DMS114 treated with DMSO at 0.1 percent for 48 hours (cell line): ENCODE results near the gene CAPN5.

Source experiments
- DNase-seq: peaks from one replicate; lab custom pipeline; 2025; ENCODE audit not compliant: unreplicated experiment; lab: John Stamatoyannopoulos, UW

CAPN5 gene

GRCh38 chr11:77146261-77147035 is 79.7 kb downstream of the CAPN5 start:
- DNase-seq: no peak

- DNase-seq: no peak
Observed at GRCh38 chr11:77147036-77147315, 80.2 kb downstream of the CAPN5 start.

DNA sequence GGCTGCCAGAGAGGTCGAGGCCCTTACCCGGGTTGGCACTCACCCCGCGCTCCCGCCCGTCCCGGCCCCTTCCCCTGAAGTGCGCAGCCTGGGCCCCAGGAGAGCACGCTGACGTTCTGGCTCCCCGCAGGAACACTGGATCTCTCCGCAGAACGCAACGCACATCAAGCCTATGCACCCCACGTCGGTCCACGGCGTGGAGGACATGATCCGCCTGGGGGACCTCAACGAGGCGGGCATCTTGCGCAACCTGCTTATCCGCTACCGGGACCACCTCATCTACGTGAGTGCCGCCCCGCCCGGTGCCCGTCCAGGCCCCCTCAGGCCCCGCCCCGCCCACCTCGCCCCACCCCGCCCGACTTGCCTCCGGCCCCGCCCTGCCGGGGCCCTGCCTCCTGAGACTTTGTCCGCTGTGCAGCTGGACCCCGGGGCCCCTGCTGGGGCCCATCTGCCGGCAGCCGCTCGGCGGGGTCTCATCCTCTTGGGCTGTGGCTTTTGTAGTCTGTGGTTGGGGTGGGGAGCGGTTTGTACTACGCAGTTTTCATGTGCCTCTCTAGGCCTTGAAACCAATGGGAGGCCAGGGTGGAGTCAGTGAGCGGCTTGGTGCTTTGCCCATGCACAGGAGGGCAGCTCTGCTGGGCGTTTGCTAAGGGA is 81.0 kb downstream of the CAPN5 start:
- no peak for DNase-seq

- DNase-seq: no peak
Observed at GRCh38 chr11:77148963-77149715, 82.4 kb downstream of the CAPN5 start.

GRCh38 chr11:77149716-77150392 is 83.1 kb downstream of the CAPN5 start:
- DNase-seq: no peak

- no peak for DNase-seq
Observed at GRCh38 chr11:77150836-77151235, 84.1 kb downstream of the CAPN5 start.

DNA sequence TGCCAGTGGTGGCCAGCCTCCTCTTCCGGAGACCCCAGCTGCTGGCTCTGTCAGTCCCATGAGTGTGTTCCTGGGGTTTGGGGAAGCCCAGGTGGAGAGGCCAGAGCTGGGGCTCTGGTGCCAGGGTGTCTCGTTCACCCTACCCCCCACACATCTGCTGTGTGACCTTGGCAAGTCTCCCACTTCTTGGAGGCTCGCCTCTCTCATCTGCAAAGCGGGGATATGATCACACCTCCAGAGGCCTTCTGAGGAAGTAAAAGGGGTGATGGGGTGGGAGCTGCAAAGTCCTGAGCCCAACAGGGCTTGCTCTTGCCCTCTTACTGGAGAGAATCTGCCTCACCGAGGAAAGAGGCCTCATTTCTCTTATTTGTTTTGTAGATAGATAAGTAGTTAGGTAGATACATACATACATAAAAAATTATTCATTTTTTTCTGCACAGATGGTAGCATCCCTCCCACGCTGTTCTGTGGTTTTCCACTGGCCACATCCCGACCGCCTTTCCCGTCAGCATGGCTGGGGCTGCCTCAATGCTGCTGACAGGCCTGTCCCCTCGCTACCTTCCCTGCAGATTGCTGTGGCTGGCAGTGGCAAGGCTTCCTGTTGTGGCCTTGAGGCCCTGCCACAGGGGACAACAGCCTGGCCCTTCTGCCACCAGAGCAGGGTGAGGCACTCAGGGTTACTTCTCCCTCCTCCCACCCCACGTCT is 85.2 kb downstream of the CAPN5 start:
- no peak for DNase-seq

DNA sequence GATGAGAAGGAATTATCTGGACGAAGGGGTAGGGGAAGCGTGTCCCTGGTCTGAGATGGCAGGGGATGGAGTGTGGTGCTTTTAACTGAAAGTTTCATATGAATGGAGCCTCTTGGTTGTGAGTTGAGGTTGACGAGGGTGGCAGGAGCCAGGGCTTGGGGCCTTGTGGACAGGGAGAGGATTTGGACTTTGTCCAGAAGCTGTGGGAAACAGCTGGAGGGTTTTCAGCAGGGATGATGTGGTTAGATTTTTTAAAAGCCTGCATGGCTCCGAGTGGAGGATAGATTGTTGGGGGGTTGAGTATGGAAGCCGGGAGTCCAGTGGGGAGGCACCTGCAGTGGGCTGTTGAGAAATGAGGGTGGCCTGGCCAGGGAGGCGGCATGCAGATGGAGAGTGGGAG is 86.1 kb downstream of the CAPN5 start:
- DNase-seq: no peak

DNA sequence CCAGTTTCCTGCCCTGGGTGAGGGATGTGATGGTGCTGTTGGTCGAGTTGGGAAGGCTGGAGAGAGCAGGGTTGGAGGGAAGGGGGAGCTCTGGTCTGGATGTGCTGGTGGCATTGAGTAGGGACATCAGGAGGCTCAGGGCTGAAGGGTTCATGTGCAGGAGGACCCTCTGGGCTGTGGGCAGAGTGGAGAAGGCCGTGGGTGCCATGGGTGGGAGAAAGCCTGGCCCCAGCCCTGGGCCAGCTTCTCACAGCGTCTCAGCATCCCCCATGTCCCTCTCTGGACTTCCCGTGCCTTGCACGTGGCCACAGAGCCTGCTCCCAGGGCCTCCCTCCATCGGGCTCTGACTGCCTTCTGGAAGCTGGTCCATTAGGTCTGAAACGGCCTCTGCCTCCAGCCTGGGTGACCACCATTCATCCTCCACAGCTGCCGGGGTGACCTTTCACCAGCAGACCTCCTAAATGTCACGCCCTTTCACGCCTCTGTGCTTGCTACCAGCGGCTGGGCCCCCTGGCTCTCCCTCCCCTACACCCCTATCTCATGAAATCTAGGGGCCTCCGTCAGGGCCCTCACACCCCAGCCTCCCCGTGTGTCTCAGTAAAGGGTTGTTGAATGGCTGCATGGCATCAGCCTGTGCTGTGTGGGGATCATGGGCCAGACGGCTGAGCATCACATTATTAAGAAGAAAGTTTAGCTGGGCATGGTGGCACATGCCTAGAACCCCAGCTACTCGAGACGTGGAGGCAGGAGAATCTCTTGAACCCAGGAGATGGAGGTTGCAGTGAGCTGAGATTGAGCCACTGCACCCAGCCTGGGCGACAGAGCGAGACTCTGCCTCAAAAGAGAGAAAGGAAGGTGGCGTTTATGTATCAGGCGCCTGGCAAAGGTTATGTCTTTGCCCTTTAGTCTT is 86.8 kb downstream of the CAPN5 start:
- no peak for DNase-seq

DNA sequence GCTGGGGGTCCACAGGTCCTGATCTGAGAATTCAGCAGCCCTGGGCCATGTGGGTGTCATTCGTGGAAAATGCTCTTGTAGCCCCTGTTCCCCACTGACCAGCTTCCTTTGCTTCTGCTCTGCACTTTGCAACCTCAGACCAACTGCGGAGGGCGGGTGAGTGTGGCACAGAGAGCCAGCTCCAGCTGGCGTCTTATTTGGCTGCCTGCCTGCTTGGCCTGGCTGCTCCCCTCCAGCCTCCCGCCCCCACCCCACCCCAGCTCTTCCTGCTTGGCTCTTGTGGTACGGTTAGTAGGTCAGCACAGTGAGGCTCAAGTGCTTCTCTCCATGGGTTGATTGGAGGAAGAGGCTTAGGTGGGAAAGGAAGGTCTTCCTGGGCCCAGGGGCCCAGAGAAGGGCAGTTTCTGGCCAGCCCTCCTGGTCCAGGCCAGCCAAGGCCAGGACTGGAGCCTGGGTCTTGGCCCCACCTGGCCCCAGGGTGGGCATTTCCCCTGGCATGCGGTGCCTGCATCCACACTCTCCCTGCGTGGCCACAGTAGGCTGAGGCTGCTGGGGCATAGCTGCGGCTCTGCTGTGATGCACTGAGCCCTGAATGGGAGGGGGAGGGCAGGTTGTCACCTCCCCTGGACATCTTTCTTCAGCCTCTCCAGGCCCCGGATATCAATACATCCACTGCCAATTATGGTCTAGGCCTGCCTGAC is 87.8 kb downstream of the CAPN5 start:
- DNase-seq: no peak

DNA sequence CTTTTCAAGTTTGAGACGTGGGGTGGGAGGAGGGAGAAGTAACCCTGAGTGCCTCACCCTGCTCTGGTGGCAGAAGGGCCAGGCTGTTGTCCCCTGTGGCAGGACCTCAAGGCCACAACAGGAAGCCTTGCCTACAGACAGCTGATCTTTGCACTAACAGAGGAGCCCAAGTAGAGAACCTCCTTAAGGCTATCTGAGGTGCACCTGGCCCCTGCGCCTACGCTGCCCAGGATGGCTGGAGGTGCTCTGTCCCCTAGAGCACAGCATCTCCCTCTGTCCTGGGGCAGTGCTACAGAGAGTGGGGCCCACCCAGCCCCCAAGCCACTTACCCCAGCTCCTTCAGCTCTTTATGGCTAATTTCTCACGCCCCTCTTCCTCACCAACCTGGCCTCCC is 88.3 kb downstream of the CAPN5 start:
- no peak for DNase-seq

- DNase-seq: no peak
Observed at GRCh38 chr11:77155556-77156130, 88.9 kb downstream of the CAPN5 start.

GRCh38 chr11:77156396-77157195 is 89.8 kb downstream of the CAPN5 start:
- DNase-seq: no peak

- no peak for DNase-seq
Observed at GRCh38 chr11:77158041-77158695, 91.4 kb downstream of the CAPN5 start.

DNA sequence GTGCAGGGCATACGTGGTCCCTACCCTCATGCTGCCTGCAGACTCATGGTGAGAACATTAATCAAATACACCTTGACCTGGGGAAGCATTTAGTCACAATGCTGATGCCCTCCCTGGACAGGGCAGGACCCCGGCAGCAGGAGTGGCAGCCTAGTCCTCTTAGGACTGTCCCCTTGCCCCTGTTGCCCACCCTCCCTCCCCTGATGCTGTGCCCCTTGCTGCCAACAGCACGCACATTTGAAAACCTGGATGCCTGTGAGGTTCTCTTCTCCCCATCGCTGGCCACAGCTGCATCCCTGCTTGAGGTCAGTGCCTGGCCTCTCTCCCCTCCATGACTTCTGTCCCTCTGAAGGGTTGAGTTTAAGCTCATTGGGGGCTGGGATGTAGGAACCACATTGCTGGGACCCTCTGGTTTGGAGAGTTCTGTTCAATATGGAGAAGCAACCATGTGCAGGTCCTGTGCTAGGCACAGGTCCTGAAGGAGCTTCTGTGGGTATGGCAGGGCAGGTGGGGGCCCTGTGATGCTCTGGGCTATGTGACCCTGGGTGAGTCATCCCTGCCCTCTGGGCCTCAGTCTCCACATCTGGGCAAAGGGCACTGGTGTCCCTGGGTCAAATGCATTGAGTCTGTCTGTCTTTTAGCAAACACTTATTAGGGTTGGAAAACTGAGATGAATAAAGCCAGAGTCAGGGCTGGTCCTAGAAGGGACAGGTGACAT is 92.6 kb downstream of the CAPN5 start:
- no peak for DNase-seq

DNA sequence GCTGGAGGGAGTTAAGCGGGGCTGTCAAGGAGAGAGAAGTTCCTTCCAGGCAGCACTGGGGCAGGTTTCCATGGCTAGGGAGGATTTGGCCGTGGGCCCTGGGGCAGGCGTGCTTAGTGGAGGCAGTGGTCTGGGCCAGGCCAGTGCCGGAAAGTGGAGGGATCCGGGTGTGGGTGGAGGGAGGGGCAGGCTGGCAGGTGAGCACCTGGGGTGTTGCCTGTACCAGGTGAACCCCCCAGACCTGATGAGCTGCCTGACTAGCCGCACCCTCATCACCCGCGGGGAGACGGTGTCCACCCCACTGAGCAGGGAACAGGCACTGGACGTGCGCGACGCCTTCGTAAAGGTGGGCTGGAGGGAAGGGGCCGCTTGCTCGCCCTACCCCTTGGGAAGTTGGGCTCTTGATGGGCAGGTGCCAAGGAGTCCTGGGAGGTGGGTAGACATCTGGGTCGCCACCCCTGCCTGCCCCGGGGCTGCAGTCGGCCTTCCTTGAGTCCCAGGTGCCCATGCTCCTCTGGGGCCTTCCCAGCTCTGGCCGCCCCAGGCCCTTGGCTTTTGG is 93.2 kb downstream of the CAPN5 start:
- DNase-seq: no peak

DNA sequence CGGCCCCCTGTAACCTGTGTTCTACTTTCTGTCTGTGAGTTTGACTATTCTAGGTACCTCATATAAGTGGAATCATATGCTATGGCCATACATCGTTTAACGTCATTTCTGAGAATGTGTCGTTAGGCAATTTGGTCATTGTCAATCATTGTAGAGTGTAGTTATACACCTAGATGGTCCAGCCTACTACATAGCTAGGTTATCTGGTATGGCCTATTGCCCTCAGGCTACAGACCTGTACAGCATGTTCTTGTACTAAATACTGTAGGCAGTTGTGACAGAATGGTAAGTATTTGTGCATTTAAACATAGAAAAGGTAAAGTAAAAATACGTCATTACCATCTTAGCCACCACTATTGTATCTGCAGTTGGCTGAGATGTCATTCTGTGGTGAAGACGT is 96.5 kb downstream of the CAPN5 start:
- DNase-seq: no peak
